Activated gamma-delta T cell treated with anti-CD3 and anti-CD28 coated beads, Interleukin-2, amount 50 U/mL, for 16 hours (primary cell): ENCODE results near the gene ANXA11.
"Not testable (repeated sequence)": the region's sequence is repeated elsewhere in the genome, so short reads cannot be mapped to it uniquely, and the experiment has no call there.

Experiments used
- DNase-seq: peaks from one replicate; pipeline ENCODE4 v3.0.0-alpha.2; 2020; ENCODE audit warnings: low read depth

ANXA11 gene

GRCh38 chr10:80205477-80206276 lies at the start of gene ANXA11:
Gene ANXA11 (minus strand): TSS chr10:80205537. CDS start chr10:80172861, 32,676 bp downstream.
- DNase-seq: peak; percentile 72

GRCh38 chr10:80254726-80255125 lies 49.4 kb upstream of the ANXA11 start:
- DNase-seq: not testable (repeated sequence)

DNA sequence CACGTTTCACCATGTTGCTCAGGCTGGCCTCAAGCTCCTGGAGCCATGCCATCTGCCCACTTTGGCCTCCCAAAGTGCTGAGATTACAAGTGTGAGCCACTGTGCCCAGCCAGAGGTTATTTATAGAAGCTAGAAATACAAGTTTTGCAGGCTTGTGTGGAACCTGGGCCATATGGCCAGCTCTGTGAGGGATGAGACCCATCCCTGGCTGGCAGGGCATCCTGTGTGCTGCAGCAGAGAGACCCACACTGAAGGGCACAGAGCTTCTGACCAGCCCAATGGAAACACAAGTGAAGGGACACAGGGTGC lies 48.6 kb upstream of the ANXA11 start:
- DNase-seq: not testable (repeated sequence)

DNA sequence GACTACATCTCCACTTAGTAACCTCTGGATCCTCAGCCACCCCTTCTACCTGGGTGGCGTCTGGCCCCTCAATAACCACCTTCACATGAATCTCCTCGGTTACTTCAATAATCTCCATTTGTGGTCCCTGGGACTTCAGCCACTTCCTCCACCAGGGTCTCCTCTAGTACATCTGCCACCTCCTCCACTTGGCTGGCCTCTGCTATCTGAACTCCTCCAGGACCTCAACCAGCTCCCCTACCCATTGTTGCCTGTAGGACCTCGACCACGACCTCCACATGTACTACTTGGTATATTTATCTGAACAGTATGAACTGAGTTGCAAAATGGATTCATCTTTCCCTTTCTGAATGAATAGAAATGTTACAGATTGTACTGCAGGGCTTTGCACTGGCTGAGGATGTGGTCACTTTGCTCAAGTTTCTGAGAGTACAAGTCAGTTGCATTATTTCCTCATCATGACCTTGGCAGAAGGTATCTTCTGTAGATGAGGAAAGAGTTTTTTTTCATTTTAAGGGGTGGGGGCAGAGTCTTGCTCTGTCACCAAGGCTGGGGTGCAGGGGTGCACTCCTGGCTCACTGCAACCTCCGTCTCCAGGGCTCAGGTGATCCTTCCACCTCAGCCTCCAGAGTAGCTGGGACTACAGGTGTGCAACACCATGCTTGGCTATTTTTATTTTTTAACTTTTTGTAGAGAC lies 48.1 kb upstream of the ANXA11 start:
- DNase-seq: no peak

GRCh38 chr10:80252296-80252887 lies 47.1 kb upstream of the ANXA11 start:
- DNase-seq: no peak

DNA sequence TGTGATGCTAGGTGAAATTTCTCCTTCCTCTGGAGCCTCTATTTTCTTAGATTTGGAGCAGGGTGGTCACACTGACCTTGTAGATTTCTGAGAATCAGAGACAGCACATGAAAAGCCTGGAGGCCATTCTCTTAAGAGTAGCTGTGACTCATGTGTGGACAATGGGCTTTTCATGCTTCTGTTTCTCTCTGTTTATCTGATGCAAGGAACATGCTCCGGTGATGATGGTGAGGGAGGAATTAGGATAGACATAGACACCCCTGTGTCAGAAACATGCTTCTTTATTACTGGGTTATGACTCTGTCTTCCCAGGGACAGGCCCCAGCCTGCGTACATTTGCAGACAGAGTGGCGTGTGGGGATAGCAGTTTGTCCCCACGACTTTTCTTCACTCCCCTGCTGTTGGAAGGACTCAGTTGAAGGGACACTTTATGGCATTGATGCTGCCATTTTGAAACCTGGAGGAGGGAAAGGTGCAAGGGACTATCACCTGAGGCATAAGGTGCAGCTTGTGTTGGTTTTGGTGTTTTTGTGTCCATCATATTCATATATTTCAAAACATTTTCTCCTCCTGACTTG lies 46.5 kb upstream of the ANXA11 start:
- DNase-seq: not testable (repeated sequence)

- DNase-seq: not testable (repeated sequence)
Observed at GRCh38 chr10:80250399-80250798, 45.1 kb upstream of the ANXA11 start.

DNA sequence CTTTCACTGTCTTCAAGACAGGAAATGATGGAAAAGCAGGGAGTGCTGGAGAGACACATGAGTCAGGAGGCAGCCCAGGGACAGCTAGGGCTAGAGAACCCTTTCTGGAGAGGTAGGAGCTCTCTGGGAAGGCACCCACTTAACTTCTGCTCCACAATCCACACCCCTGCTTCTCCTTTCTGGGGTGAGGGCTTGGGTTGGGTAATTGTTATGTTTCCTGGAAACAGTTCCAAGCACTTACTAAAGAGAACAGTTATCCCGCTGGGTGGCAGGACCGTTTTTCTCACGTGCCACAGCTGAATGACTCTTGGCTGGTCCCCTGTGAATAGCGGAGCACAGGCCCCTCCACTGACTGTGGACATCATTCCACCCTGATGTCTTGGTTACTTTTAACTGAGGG lies 44.6 kb upstream of the ANXA11 start:
- DNase-seq: not testable (repeated sequence)

GRCh38 chr10:80247611-80248010 lies 42.3 kb upstream of the ANXA11 start:
- DNase-seq: not testable (repeated sequence)

DNA sequence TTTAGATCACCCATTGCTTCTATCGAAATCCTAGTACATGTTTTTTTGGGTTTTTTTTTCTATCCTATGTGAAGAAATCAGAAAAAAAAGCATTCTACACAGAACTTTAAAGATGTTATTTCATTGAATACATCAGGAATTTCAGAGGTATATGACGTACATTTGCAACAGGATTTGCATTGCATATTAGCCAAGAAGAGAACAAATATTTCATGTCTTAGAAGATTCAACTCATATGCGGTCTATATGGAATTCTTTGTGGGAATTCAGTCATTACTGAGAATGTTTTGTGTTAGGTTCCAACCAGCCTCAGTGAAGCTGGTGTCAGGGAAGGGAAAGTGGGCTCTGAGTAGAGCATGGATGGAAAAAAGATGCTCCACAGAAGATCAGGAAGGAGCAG lies 39.0 kb upstream of the ANXA11 start:
- not testable (repeated sequence) for DNase-seq

- DNase-seq: not testable (repeated sequence)
Observed at GRCh38 chr10:80242341-80242740, 37.0 kb upstream of the ANXA11 start.

DNA sequence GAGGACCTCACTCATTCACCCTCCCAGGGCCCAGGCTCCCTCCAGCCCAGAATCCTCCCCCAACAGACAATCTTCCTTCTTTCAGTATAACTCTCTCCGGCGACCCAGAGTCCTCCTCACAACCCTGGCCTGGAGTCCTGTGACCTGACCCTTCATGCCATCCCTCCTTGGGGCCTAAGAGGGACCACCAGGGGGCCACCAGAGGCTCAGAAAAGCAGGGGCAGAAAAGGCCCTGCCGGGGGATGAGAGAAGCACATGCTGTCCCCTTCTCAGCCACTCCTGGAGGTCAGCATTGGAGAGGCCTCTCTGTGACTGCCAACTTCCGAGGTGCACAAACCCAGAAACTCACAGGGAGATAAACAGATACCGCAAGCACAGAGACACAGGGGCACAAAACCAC lies 31.1 kb upstream of the ANXA11 start:
- not testable (repeated sequence) for DNase-seq

DNA sequence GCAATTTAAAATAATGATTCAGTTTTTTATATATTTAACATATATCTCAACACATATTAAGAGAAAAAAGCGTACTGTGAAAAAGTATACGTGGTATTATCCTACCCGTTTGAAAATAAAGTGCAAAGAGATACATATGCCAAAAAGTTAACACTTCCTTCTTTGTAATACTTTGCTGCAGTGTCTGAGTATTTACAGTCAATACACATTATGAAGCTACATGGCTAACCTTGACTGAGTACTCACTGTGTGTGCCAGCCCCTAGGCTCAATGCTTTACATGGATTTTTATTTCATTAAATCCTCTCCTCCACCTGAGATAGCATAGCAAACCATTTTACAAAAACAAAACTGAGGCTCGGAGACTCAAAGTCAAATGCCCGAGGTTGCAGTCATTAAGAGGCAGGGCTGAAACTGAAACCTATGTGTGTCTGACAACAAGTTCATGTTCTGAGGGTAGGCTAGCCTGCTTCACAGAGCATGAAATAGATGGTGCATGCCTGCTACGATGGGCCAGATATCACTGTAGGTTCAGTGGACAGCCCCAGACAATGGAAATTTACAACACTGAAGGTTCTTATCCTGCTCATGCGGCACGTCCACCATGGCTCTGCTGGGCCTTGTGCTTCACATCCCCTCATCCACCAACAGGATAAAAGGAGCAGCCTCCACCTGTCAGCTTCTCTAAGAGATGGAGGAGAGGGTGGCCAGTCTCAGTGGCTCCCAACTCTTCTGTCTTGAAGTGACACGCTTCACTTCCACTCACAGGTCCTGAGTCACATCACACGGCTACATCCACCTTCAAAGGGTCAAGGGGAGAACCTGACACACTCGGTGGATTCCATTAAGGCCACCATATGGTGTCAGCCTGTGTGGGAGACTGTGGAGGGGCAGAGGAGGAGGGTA lies 29.2 kb upstream of the ANXA11 start:
- not testable (repeated sequence) for DNase-seq

GRCh38 chr10:80233871-80234270 lies 28.5 kb upstream of the ANXA11 start:
- DNase-seq: not testable (repeated sequence)

- DNase-seq: not testable (repeated sequence)
Observed at GRCh38 chr10:80226723-80227122, 21.4 kb upstream of the ANXA11 start.

GRCh38 chr10:80223031-80223419 lies 17.7 kb upstream of the ANXA11 start:
- DNase-seq: not testable (repeated sequence)

GRCh38 chr10:80218878-80219277 lies 13.5 kb upstream of the ANXA11 start:
- not testable (repeated sequence) for DNase-seq

GRCh38 chr10:80214368-80214982 lies 9.1 kb upstream of the ANXA11 start:
- not testable (repeated sequence) for DNase-seq

- DNase-seq: not testable (repeated sequence)
Observed at GRCh38 chr10:80212535-80213115, 7.3 kb upstream of the ANXA11 start.

DNA sequence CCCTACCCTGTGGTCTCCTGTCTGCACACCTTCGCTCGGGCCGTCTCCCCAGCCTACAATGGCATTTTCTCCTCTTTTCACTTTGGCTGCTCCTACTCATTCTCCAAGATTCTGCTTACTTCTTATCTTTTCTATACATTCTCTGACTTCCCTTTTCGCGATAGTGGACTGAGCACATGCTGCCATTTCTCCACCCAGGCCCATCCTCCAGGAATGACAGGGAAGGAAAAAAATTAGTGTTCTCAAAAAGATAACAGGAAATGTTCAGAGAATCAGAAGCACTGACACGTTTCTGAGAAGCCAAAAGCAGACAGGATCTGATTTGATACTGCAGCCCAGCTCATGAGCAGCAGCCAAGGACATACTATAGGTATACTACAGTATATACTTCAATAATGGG lies 6.4 kb upstream of the ANXA11 start:
- no peak for DNase-seq

DNA sequence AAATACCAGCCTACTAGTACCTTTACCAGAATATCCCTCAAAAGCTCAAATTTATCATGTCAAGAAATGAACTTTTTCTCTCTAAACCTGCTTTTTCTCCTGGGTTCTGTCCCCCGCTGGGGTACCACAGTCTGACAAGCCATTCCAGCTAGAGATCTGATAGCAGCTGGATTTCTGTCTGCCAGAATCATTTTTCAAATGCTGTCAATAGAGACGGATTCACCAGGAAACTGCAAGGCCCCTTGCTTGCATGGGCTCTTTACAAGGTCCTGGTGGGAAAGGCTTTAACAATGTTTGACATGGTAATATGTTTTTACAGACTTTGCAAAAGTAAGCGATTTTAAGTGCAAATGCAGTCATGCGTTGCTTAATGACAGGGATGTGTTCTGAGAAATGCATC lies 4.9 kb upstream of the ANXA11 start:
- DNase-seq: no peak
